IMR-90 (cell line): ENCODE measurements around the gene NLRP10. TPM values are rescaled to one million over a fixed set of nuclear protein-coding genes. Genes with fewer than 3 reads are reported as not detected.
"Not testable (repeated sequence)": the region's sequence is repeated elsewhere in the genome, so short reads cannot be mapped to it uniquely, and the experiment has no call there.

Experiments used
- ATAC-seq: fragments of 200-7000 bp; cut with Tn5 transposase; 2 replicates; pipeline ENCODE4 v1.9.1; 2020; ENCODE audit warnings: low read depth, mild to moderate bottlenecking, moderate library complexity
- BruUV-seq: library from RNA; stranded (reverse); fragments of 400-500 nt; replicated peaks from 2 replicates; lab custom pipeline; 2021; lab: Mats Ljungman, UMichigan
- CTCF ChIA-PET: fragments of 300-600 bp; formaldehyde crosslinking; extraction: SDS; loops from one replicate; lab custom pipeline; 2021; ENCODE audit warnings: antibody characterized with exemption; lab: Yijun Ruan, JAX
- POLR2A ChIA-PET: fragments of 300-600 bp; sonication (Branson Sonifier 250); formaldehyde crosslinking; loops from one replicate; lab custom pipeline; 2022; ENCODE audit warnings: antibody characterized with exemption; ENCODE audit not compliant: unreplicated experiment; lab: Charles Lee
- DNase-seq: peaks from one replicate; pipeline ENCODE4 v3.0.0; 2013
- H2AFZ ChIP-seq: replicated peaks from 2 replicates; pipeline ENCODE3; 2013; ENCODE audit warnings: low read length, mild to moderate bottlenecking; ENCODE audit not compliant: poor library complexity
- H2AK5ac ChIP-seq: 2 replicates; pipeline ENCODE4 v1.6.1; 2013; ENCODE audit warnings: low read depth, low read length, inconsistent platforms
- H2AK9ac ChIP-seq: replicated peaks from 2 replicates; pipeline ENCODE3; 2013; ENCODE audit warnings: mild to moderate bottlenecking, low read depth, low read length, moderate library complexity; ENCODE audit not compliant: poor library complexity
- H2BK120ac ChIP-seq: 2 replicates; pipeline ENCODE4 v1.6.1; 2013; ENCODE audit warnings: low read depth, low read length, inconsistent platforms
- H2BK15ac ChIP-seq: 3 replicates; pipeline ENCODE4 v1.6.1; 2013; ENCODE audit warnings: low read depth, low read length, inconsistent platforms
- H2BK20ac ChIP-seq: 2 replicates; pipeline ENCODE4 v1.6.1; 2013; ENCODE audit warnings: low read depth, mild to moderate bottlenecking, inconsistent platforms, low read length, moderate library complexity
- H2BK5ac ChIP-seq: 2 replicates; pipeline ENCODE4 v1.6.1; 2013; ENCODE audit warnings: mild to moderate bottlenecking, low read depth, low read length, inconsistent platforms; ENCODE audit not compliant: poor library complexity, severe bottlenecking
- H3K14ac ChIP-seq: replicated peaks from 2 replicates; pipeline ENCODE4 v1.6.1; 2013; ENCODE audit warnings: low read depth, low read length, inconsistent platforms
- H3K18ac ChIP-seq: 2 replicates; pipeline ENCODE4 v1.6.1; 2013; ENCODE audit warnings: low read depth, low read length, control low read depth
- H3K23ac ChIP-seq: 2 replicates; pipeline ENCODE4 v1.6.1; 2013; ENCODE audit warnings: low read depth, low read length, inconsistent platforms
- H3K27ac ChIP-seq: 2 replicates; pipeline ENCODE4 v1.5.1; 2013; ENCODE audit warnings: mild to moderate bottlenecking, control low read depth, low read length; ENCODE audit not compliant: insufficient read depth
- H3K27me3 ChIP-seq: 2 replicates; pipeline ENCODE4 v1.6.1; 2013; ENCODE audit warnings: low read length; ENCODE audit not compliant: control insufficient read depth, insufficient read depth
- H3K36me3 ChIP-seq: 2 replicates; pipeline ENCODE4 v1.6.1; 2013; ENCODE audit warnings: low read length, mixed read lengths; ENCODE audit not compliant: control insufficient read depth, insufficient read depth
- H3K4ac ChIP-seq: 2 replicates; pipeline ENCODE4 v1.6.1; 2013; ENCODE audit warnings: low read depth, low read length, inconsistent platforms
- H3K4me1 ChIP-seq: 2 replicates; pipeline ENCODE4 v1.6.1; 2013; ENCODE audit warnings: low read length, mixed read lengths; ENCODE audit not compliant: control insufficient read depth, insufficient read depth
- H3K4me2 ChIP-seq: 2 replicates; pipeline ENCODE4 v1.6.1; 2013; ENCODE audit warnings: low read depth, mild to moderate bottlenecking, control low read depth, low read length, moderate library complexity
- H3K4me3 ChIP-seq: 2 replicates; pipeline ENCODE4 v1.5.1; 2013; ENCODE audit warnings: low read depth, mild to moderate bottlenecking, control low read depth, low read length, moderate library complexity; ENCODE audit not compliant: insufficient read depth
- H3K56ac ChIP-seq: 2 replicates; pipeline ENCODE4 v1.6.1; 2013; ENCODE audit warnings: low read length, inconsistent platforms; ENCODE audit not compliant: insufficient read depth; ENCODE audit errors: extremely low read depth
- H3K79me1 ChIP-seq, 2 experiments: 2 replicates each; pipeline ENCODE4 v1.6.1; 2013; ENCODE audit warnings: low read length in 2 of 2, inconsistent platforms in 1 of 2, low read depth in 1 of 2
- H3K9ac ChIP-seq: 2 replicates; pipeline ENCODE4 v1.6.1; 2013; ENCODE audit warnings: low read depth, low read length, control low read depth
- H3K9me1 ChIP-seq: 2 replicates; pipeline ENCODE4 v1.6.1; 2013; ENCODE audit warnings: low read length, inconsistent platforms; ENCODE audit not compliant: insufficient read depth
- H3K9me3 ChIP-seq: 2 replicates; pipeline ENCODE4 v1.6.1; 2013; ENCODE audit warnings: low read length; ENCODE audit not compliant: control insufficient read depth, insufficient read depth
- H4K20me1 ChIP-seq: 2 replicates; pipeline ENCODE4 v1.6.1; 2013; ENCODE audit warnings: low read length, inconsistent platforms; ENCODE audit not compliant: insufficient read depth
- H4K5ac ChIP-seq: 2 replicates; pipeline ENCODE4 v1.6.1; 2013; ENCODE audit warnings: mild to moderate bottlenecking, low read depth, low read length, control low read depth
- H4K8ac ChIP-seq, 2 experiments: 2 replicates each; pipeline ENCODE4 v1.6.1; 2013; ENCODE audit warnings: low read depth in 2 of 2, low read length in 2 of 2, control low read depth in 1 of 2, inconsistent platforms in 1 of 2
- H4K91ac ChIP-seq: 2 replicates; pipeline ENCODE4 v1.6.1; 2013; ENCODE audit warnings: low read depth, low read length, inconsistent platforms; ENCODE audit not compliant: insufficient read depth
- CHD1 ChIP-seq: IDR thresholded peaks from 2 replicates; pipeline ENCODE4 v1.6.1; 2012; ENCODE audit warnings: low read depth, low read length, improper control_type of control experiment
- ELK1 ChIP-seq: fragments of 150-350 bp; IDR thresholded peaks from 2 replicates; pipeline ENCODE4 v1.6.1; 2016; ENCODE audit warnings: low read depth, mild to moderate bottlenecking, low read length, moderate library complexity, borderline replicate concordance
- FOS ChIP-seq: fragments of 150-350 bp; IDR thresholded peaks from 2 replicates; pipeline ENCODE4 v1.6.1; 2016; ENCODE audit warnings: low read depth, low read length
- MAFK ChIP-seq: IDR thresholded peaks from 2 replicates; pipeline ENCODE4 v1.6.1; 2012; ENCODE audit warnings: low read depth, low read length, improper control_type of control experiment
- RAD21 ChIP-seq: IDR thresholded peaks from 2 replicates; pipeline ENCODE4 v1.6.1; 2012; ENCODE audit warnings: low read length, improper control_type of control experiment
- WGBS, 2 experiments: methylation state at CpG; one replicate each; pipeline versions ENCODE4 v1.1.5 to v1.1.7; 2013; ENCODE audit warnings: missing lambda C conversion rate in 2 of 2; ENCODE audit not compliant: insufficient read length in 1 of 2; ENCODE audit errors: extremely low coverage in 2 of 2; 5-methylcytosine and 5-hydroxymethylcytosine counted together
- dilution Hi-C: fragments of 300-500 bp; cut with HindIII; formaldehyde crosslinking; loops from one replicate; pipeline ENCODE4 v1.14.3; 2018; ENCODE audit warnings: low sequenced_read_pairs; ENCODE audit not compliant: unreplicated experiment
- in situ Hi-C: fragments of 300-500 bp; cut with MboI; formaldehyde crosslinking; loops from 3 replicates; pipeline ENCODE4 v1.14.3; 2019; ENCODE audit warnings: low sequenced_read_pairs, inconsistent platforms, mixed read lengths
- intact Hi-C: fragments of 100-400 bp; cut with micrococcal nuclease; formaldehyde crosslinking; loops from 2 replicates; pipeline ENCODE4 v1.10.0; 2022
- polyA plus RNA-seq, 3 experiments: library from polyadenylated mRNA; depleted of rRNA; stranded (reverse); fragments of >200 nt; gene quantifications; 2 replicates each; pipeline ENCODE4 v1.2.3, GENCODE V29; 2012; ENCODE audit warnings: low replicate concordance in 1 of 3
- total RNA-seq: library from RNA; depleted of rRNA; stranded (reverse); fragments of >200 nt; gene quantifications from 2 replicates; pipeline ENCODE4 v1.2.3, GENCODE V29; 2012

The NLRP10 gene
- total and polyA plus RNA-seq, 2 of the 4 experiments (the other 2 are of a cell fraction) = 6.5 to 36.7 TPM

GRCh38 chr11:7994581-7995278 is 29.5 kb upstream of the NLRP10 start:
- intact Hi-C loops = no loop called here
- BruUV-seq = no TSS peak
- no peak for ATAC-seq
- Histone ChIP-seq H4K5ac (no peak overlapping the region), H3K4me1 (no peaks in the 10 kb centered on the region), H3K14ac (no peak overlapping the region), H3K27ac (no peak overlapping the region), H3K56ac (no peak overlapping the region), H2AK5ac (no peak overlapping the region), H3K79me1 (peaks cover 35 to 38% of the 10 kb centered on the region in 2 experiments), H2BK20ac (no peak overlapping the region), H4K91ac (no peak overlapping the region), H3K9me1 (no peaks in the 10 kb centered on the region), H3K4ac (no peak overlapping the region), H2AK9ac (no peak overlapping the region), H2AFZ (no peak overlapping the region), H3K23ac (no peak overlapping the region), H3K4me3 (no peak overlapping the region), H3K27me3 (no peaks in the 10 kb centered on the region), H2BK5ac (no peak overlapping the region), H3K36me3 (peaks cover 48% of the 10 kb centered on the region), H2BK15ac (no peak overlapping the region), H2BK120ac (no peak overlapping the region), H4K20me1 (peaks cover 4% of the 10 kb centered on the region; the same call in 1 of the 2 replicates), H3K9me3 (no peaks in the 10 kb centered on the region), H3K4me2 (no peak overlapping the region), H3K9ac (no peak overlapping the region), H4K8ac (no peak overlapping the region), H3K18ac (no peak overlapping the region)
- TF ChIP-seq RAD21 (no peak), FOS (no peak), CHD1 (no peak), MAFK (no peak), ELK1 (no peak)
- WGBS, 2 experiments = 60% methylated on average over 1 of the region's 6 CpGs; no CpG with 5 or more reads in 1 of the 2 experiments
- in situ Hi-C loops = loop anchor here (5.0 to 25.0 kb wide), 2 partner anchors 102 to 432 kb away; no protein-coding TSS in a partner anchor
- DNase-seq = no peak
- dilution Hi-C loops = no loop called here
- ChIA-PET POLR2A (no interaction called here), CTCF (no interaction called here)

GRCh38 chr11:7987560-7987883 is 22.3 kb upstream of the NLRP10 start:
- Histone ChIP-seq H3K9ac (peak overlapping the region; percentile 78; the same call in 1 of the 2 replicates), H3K56ac (peak overlapping the region; percentile 29; the same call in 1 of the 2 replicates), H2BK5ac (peak overlapping the region; percentile 25), H4K5ac (peak overlapping the region; percentile 84; the same call in 1 of the 2 replicates), H3K4me3 (peak overlapping the region; percentile 97), H4K8ac (peak overlapping the region in 1 of 2 experiments; percentile 51; a peak in 2 of 4 replicates), H3K4me2 (peak overlapping the region; percentile 100), H3K36me3 (peaks cover 11% of the 10 kb centered on the region), H3K4ac (peak overlapping the region; percentile 36; the same call in 1 of the 2 replicates), H3K79me1 (peaks cover 25 to 42% of the 10 kb centered on the region in 2 experiments)
- H4K91ac ChIP-seq, dilution Hi-C loops, DNase-seq, H3K9me1 ChIP-seq, H2BK20ac ChIP-seq, H3K27me3 ChIP-seq, H2AK5ac ChIP-seq, H3K18ac ChIP-seq, H2AFZ ChIP-seq, H3K4me1 ChIP-seq, H4K20me1 ChIP-seq, H3K27ac ChIP-seq, H2BK15ac ChIP-seq, H3K23ac ChIP-seq, H3K9me3 ChIP-seq, H2AK9ac ChIP-seq, H3K14ac ChIP-seq, H2BK120ac ChIP-seq: not testable (repeated sequence)
- POLR2A ChIA-PET = interaction anchor here (1.0 to 1.7 kb wide), 3 partner anchors 81 to 95 kb away, joined by 5 to 9 read pairs (median 5); no protein-coding TSS in a partner anchor
- in situ Hi-C loops = loop anchor here (25.0 kb wide), 1 partner anchor 425 kb away; no protein-coding TSS in a partner anchor
- WGBS, 2 experiments = 100% methylated on average over 1 of the region's 13 CpGs; no CpG with 5 or more reads in 1 of the 2 experiments
- peak; percentile 27; the same call in 1 of the 2 replicates for ATAC-seq
- BruUV-seq = TSS peak; percentile 78
- CTCF ChIA-PET = interaction anchor here (0.5 to 3.2 kb wide), 22 partner anchors 11 to 292 kb away, joined by 3 to 79 read pairs (median 6); partner anchors contain the start of gene NLRP10
- intact Hi-C loops = loop anchor here (1.0 to 5.0 kb wide), 4 partner anchors 82 to 415 kb away; no protein-coding TSS in a partner anchor
